ENCODE measurements around the gene PTGIS.
"Not testable (repeated sequence)": the region's sequence is repeated elsewhere in the genome, so short reads cannot be mapped to it uniquely, and the experiment has no call there.

The PTGIS gene

DNA sequence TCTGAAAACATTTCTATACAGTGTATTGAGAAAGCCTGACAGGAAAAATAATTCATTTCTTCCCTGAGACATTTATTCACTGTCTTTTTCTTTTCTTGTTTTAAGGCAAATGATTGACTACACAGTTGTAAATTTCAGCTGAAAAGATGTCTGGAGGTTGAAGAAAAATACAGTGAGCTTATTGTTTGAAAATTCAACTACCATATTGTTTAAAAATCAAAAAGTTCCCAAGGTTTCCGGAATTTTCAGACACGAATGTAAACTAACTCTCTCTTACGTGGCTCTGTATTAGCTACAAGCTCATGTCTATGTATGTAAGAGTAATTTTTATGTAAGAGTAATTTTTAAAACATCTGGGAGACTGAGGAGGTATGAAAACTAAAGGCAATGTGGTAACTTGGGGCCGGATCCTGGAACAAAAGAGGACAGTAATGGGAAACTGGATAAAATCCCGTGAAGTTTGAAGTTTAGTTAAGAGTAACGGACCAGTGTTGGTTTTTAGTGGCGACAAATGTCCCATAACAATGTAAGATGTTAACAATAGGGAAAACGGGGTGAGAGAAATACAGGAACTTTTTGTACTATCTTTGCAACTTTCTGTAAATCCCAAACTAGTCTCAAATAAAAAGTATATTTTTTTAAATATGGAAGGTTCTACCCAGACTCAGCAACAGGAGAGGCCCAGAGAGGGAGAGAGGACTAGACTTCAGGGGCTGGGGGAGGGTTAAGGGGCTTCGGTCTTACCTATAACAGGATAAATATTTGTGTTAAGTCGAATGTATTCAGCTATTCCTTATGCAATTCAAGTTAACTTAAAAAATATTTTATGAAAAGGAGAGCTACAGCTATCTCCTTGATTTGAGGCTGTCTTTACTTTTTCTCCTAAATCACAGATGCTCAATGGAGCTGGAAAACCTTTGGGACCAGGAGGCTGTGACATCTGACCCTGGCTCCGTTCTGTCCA is 1.3 kb downstream of the PTGIS start:
- peaks cover 4% of the 10 kb centered on the region for H3K4me1 ChIP-seq (ENCODE audit: insufficient read depth, low read length)
- peaks cover 17% of the 10 kb centered on the region for H3K27me3 ChIP-seq (ENCODE audit: insufficient read depth, low read length)

DNA sequence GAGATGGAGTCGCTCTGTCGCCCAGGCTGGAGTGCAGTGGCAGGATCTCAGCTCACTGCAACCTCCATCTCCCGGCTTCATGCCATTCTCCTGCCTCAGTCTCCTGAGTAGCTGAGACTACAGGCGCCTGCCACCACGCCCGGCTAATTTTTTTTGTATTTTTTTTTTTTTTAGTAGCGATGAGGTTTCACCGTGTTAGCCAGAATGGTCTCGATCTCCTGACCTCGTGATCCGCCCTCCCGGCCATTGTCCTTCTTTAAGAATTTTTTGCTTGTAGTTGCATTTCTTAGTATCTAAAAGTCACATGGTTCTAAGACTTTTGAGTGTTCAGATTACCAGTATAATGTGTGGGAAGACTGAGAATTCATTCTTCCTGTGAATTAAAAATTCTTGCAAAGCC is 2.9 kb downstream of the PTGIS start:
- not testable (repeated sequence) for H3K36me3 ChIP-seq (ENCODE audit: insufficient read depth, low read length); H3K4me3 ChIP-seq (ENCODE audit: low read length); H3K9me3 ChIP-seq (ENCODE audit: low read length); H3K4me1 ChIP-seq (ENCODE audit: insufficient read depth, low read length); H2AFZ ChIP-seq (ENCODE audit: low read depth, low read length)
- H3K27me3 ChIP-seq (ENCODE audit: insufficient read depth, low read length) = peaks cover 12% of the 10 kb centered on the region

More for the DNA sequence above, 1.3 kb downstream of the PTGIS start:
- Histone ChIP-seq H2AFZ (ENCODE audit: low read depth, low read length) (no peak overlapping the region), H3K4me3 (ENCODE audit: low read length) (no peak overlapping the region), H3K36me3 (ENCODE audit: insufficient read depth, low read length) (no peaks in the 10 kb centered on the region), H3K9me3 (ENCODE audit: low read length) (no peaks in the 10 kb centered on the region)

DNA sequence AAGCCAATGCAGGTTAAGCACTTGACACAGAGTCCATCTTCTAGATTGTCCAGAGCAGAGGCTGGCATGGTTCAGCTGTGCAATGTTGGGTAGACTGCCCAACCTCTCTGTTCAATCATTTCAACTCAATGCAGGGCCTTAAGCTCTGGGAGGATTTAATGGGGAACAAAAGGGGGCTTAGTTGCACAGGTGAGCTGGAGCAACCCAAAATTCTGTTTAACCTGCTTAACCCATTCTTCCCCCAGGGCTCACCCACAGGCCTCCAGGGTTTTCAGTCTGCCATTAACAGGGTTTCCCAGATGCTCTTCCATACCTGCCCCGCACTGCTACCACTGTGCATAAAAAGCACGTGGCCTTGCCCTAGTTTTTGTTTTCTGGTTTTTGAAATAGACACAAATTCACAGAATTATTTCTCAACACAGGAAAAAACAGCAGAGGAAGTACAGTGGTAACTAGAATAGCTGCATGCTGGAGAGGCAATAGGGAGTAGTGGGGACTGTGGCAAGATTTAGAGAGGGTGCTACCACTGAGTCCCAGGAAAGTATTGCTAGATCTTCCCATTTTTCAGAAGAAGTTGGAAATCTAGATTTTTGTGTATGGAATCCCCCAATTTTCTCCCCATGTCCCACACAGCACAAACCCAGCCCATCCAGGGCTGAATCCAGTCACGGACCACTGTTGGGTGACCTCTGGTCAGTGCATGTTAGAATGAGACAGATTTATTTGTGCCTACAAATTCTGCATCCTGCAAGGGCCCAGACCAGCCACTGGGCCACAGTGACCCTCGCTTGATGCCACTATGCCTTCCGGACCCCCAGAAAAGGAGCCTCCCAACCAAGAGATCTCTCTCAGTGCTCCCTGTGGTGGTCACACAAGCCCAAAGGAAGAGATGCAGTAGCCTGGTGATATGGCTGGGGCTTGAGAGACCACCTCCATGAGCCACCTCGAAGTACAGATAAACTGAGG is 4.6 kb downstream of the PTGIS start:
- Histone ChIP-seq H3K4me1 (ENCODE audit: insufficient read depth, low read length) (peaks cover under 1% of the 10 kb centered on the region), H3K9me3 (ENCODE audit: low read length) (no peaks in the 10 kb centered on the region), H2AFZ (ENCODE audit: low read depth, low read length) (no peak overlapping the region), H3K27me3 (ENCODE audit: insufficient read depth, low read length) (peaks cover 4% of the 10 kb centered on the region), H3K4me3 (ENCODE audit: low read length) (no peak overlapping the region), H3K36me3 (ENCODE audit: insufficient read depth, low read length) (no peaks in the 10 kb centered on the region)

DNA sequence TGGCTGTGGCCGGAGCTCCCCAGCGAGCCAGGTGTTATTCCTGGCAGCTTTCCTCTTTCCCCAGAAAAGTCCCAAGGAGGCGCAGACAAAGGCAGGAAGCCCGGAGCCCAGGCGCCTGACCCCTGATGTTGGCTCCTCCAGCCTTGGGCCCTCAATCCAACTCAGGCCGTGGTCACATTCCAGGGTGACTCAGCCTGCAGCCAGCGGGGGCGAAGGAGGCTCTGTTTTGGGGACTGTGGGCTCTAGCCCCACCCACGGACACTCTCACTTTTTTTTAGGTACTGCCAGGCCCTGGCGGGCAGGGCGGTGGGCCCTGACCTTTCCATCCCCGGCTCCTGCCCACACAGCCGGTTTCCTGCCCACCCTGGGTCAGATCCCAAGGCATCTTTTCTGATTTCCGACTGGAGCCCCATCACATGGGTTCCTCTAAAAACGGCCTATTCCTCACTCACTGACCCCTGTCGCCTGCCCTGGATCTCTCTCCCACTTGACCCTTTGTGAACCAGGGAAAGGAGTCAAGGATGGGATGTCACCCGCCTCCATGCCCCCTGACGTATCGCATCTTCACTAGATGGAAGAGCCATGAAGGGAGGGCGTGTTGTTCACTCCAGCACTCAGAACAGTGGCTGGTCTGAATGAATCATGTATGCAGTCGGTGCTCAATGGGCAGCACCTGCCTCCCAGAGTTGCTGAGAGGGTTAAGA is 5.5 kb downstream of the PTGIS start:
- Histone ChIP-seq H3K4me1 (ENCODE audit: insufficient read depth, low read length) (no peaks in the 10 kb centered on the region), H3K9me3 (ENCODE audit: low read length) (no peaks in the 10 kb centered on the region), H3K27me3 (ENCODE audit: insufficient read depth, low read length) (peaks cover 4% of the 10 kb centered on the region), H2AFZ (ENCODE audit: low read depth, low read length) (no peak overlapping the region), H3K36me3 (ENCODE audit: insufficient read depth, low read length) (no peaks in the 10 kb centered on the region), H3K4me3 (ENCODE audit: low read length) (no peak overlapping the region)

DNA sequence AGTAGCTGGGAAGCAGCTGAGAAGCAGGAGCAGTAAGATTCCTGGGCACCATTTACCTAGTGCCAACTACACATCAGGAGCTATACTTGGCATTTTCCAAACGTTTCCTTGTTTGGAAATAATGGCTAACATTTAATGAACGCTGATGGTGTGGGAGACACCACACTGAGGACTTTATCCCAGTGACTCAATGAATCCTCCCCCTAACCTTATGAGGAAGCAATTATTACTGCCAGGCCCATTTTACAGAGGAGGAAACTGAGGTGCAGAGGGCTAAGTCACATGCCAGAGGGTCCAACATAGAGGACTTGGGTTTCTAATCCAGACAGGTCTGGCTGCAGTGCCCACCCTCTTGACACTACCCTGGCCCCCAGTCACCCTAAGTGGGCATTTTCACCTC is 6.1 kb downstream of the PTGIS start:
- H3K4me1 ChIP-seq (ENCODE audit: insufficient read depth, low read length) = no peaks in the 10 kb centered on the region
- no peaks in the 10 kb centered on the region for H3K36me3 ChIP-seq (ENCODE audit: insufficient read depth, low read length)
- no peaks in the 10 kb centered on the region for H3K9me3 ChIP-seq (ENCODE audit: low read length)
- H2AFZ ChIP-seq (ENCODE audit: low read depth, low read length) = no peak overlapping the region
- H3K4me3 ChIP-seq (ENCODE audit: low read length) = no peak overlapping the region
- H3K27me3 ChIP-seq (ENCODE audit: insufficient read depth, low read length) = no peaks in the 10 kb centered on the region

DNA sequence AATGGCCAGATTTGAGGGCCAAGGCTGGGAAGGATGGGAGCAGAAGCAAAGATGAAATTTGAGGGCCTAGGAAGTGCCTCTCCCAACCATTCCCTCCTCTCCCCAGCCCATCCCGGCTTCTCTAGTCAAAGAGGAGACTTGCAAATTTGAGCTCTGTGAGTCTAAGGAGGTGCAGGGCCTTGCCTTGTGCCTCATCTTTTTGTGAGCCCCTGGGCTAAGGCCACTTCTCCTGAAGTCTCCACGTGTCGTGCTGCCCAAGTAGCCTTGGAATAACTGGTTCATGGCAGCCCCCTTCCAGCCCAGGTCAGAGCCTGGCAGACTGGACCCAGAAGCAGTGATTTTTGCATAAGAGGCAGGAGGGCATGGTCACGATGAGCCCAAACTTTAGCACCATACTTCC is 6.7 kb downstream of the PTGIS start:
- H3K4me1 ChIP-seq (ENCODE audit: insufficient read depth, low read length) = no peaks in the 10 kb centered on the region
- H3K27me3 ChIP-seq (ENCODE audit: insufficient read depth, low read length) = no peaks in the 10 kb centered on the region

DNA sequence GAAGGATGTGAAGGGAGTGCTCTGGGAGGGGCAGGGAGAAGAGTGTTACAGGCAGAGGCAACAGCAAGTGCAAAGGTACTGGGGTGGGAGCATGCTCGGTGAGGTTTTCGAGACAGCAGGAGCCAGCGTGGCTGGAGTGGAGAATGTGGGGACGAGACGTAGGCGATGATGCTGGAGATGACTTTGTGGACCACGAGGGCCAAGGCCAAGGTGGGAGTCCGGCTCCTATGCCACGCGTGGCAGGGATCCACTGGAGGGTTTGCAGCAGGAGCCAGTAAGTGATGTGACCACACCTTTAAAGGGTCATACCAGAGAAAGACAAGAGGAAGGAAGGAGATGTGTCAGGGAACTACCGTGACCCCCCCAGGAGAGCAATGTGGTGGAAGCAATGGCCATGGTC is 7.3 kb downstream of the PTGIS start:
- Histone ChIP-seq H3K4me1 (ENCODE audit: insufficient read depth, low read length) (no peaks in the 10 kb centered on the region), H2AFZ (ENCODE audit: low read depth, low read length) (no peak overlapping the region)

More for the DNA sequence above, 6.7 kb downstream of the PTGIS start:
- Histone ChIP-seq H3K4me3 (ENCODE audit: low read length) (no peak overlapping the region), H3K36me3 (ENCODE audit: insufficient read depth, low read length) (no peaks in the 10 kb centered on the region), H2AFZ (ENCODE audit: low read depth, low read length) (no peak overlapping the region), H3K9me3 (ENCODE audit: low read length) (no peaks in the 10 kb centered on the region)

DNA sequence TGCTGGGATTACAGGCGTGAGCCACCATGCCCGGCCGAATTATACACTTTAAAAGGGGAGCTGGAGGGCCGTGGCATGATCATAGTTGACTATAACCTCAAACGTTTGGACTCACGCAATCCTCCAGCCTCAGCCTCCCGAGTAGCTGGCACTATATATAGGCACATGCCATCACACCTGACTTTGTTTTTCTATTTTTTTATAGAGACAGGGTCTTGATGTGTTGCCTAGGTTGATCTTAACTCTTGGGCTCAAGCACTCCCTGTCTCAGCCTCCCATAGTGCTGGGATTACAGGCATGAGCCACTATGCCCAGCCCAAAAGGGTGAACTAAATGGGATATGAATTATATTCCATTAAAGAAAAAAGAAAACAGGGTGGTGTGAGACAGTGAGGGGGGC is 7.8 kb downstream of the PTGIS start:
- Histone ChIP-seq H2AFZ (ENCODE audit: low read depth, low read length) (no peak overlapping the region), H3K27me3 (ENCODE audit: insufficient read depth, low read length) (no peaks in the 10 kb centered on the region), H3K36me3 (ENCODE audit: insufficient read depth, low read length) (no peaks in the 10 kb centered on the region), H3K4me3 (ENCODE audit: low read length) (no peak overlapping the region), H3K4me1 (ENCODE audit: insufficient read depth, low read length) (no peaks in the 10 kb centered on the region), H3K9me3 (ENCODE audit: low read length) (no peaks in the 10 kb centered on the region)

More for the DNA sequence above, 7.3 kb downstream of the PTGIS start:
- Histone ChIP-seq H3K27me3 (ENCODE audit: insufficient read depth, low read length) (no peaks in the 10 kb centered on the region), H3K4me3 (ENCODE audit: low read length) (no peak overlapping the region), H3K36me3 (ENCODE audit: insufficient read depth, low read length) (no peaks in the 10 kb centered on the region), H3K9me3 (ENCODE audit: low read length) (no peaks in the 10 kb centered on the region)

DNA sequence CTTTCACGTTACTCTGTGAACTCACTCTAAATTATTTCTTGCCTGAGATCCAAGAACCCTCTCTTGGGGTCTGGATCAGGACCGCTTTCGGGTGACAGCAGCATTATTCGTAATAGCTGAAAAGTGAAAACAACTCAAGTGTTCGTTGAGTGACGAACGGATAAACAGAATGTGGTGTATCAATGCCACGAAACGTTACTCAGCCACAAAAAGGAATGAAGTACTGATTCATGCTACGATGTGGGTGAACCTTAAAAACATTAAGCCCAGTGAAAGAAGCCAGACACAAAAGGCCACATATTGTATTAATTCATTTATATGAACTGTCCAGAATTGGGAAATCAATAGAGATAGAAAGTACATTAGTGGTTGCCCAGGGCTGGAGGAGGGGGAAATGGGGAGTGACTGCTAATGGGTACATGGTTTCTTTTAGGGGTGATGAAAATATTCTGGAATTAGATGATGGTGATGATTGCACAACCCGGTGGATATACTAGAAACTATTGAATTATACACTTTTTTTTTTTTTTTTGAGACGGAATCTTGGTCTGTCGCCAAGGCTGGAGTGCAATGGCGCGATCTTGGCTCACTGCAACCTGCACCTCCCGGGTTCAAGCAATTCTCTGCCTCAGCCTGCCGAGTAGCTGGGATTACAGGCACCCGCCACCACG is 8.4 kb downstream of the PTGIS start:
- Histone ChIP-seq H3K9me3 (ENCODE audit: low read length) (no peaks in the 10 kb centered on the region), H3K36me3 (ENCODE audit: insufficient read depth, low read length) (no peaks in the 10 kb centered on the region), H3K4me3 (ENCODE audit: low read length) (no peak overlapping the region), H2AFZ (ENCODE audit: low read depth, low read length) (no peak overlapping the region), H3K4me1 (ENCODE audit: insufficient read depth, low read length) (no peaks in the 10 kb centered on the region), H3K27me3 (ENCODE audit: insufficient read depth, low read length) (no peaks in the 10 kb centered on the region)

DNA sequence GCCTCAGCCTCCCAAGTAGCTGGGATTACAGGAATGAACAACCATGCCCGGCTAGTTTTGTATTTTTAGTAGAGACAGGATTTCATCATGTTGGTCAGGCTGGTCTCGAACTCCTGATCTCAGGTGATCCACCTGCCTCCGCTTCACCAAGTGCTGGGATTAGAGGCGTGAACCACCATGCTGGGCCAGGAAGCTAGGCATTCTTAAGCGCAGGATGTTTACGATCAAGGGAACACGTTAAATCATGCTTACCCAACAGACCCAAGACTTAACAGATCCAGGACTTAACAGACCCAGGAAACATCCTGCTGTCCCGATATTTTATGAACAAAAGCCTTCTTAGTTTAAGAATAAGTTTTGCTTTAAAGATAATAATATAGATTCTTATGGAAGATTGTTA is 9.1 kb downstream of the PTGIS start:
- H3K4me1 ChIP-seq (ENCODE audit: insufficient read depth, low read length) = no peaks in the 10 kb centered on the region
- H3K36me3 ChIP-seq (ENCODE audit: insufficient read depth, low read length) = no peaks in the 10 kb centered on the region
- no peaks in the 10 kb centered on the region for H3K9me3 ChIP-seq (ENCODE audit: low read length)
- no peak overlapping the region for H2AFZ ChIP-seq (ENCODE audit: low read depth, low read length)
- no peak overlapping the region for H3K4me3 ChIP-seq (ENCODE audit: low read length)
- no peaks in the 10 kb centered on the region for H3K27me3 ChIP-seq (ENCODE audit: insufficient read depth, low read length)

DNA sequence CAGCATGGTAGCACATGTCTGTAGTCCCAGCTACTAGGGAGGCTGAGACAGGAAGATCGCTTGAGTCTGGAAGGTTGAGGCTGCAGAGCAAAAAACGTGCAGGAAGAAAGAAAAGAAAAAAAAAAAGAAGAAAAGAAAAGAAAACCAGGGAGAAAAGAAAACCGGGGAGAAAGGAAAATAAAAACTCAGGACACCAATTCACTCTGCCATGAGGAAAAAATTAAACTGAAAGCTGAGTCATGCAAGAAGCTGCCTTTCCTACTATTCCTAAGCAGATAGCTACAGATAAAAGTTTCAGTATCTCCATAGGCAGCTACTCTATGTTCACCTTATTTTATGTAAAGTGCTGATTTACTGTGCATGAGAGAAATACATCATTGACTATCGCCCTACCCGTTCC is 10.5 kb downstream of the PTGIS start:
- H3K4me3 ChIP-seq (ENCODE audit: low read length) = no peak overlapping the region
- no peaks in the 10 kb centered on the region for H3K4me1 ChIP-seq (ENCODE audit: insufficient read depth, low read length)
- no peak overlapping the region for H2AFZ ChIP-seq (ENCODE audit: low read depth, low read length)

DNA sequence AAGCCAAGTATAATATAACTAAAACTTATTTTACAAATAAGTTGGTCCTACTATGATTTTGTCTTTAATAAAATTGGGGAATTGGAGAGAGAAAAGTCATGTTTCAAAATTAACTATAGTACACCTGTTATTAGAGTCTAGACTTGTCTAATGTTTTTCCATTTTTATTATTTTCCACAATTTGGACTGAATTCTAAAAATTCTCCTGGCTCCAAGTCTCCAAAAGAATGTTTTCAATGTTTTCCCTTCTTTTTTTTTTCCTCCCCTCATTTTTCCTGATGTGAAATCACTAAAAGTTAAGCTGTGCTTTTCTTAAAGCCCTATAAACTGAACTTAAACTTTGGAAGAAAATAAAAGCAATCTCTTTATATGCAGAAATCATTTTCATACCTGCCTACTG is 11.3 kb downstream of the PTGIS start:
- Histone ChIP-seq H3K4me1 (ENCODE audit: insufficient read depth, low read length) (no peaks in the 10 kb centered on the region), H2AFZ (ENCODE audit: low read depth, low read length) (no peak overlapping the region), H3K4me3 (ENCODE audit: low read length) (no peak overlapping the region), H3K27me3 (ENCODE audit: insufficient read depth, low read length) (peaks cover under 1% of the 10 kb centered on the region), H3K9me3 (ENCODE audit: low read length) (no peaks in the 10 kb centered on the region), H3K36me3 (ENCODE audit: insufficient read depth, low read length) (no peaks in the 10 kb centered on the region)

More for the DNA sequence above, 10.5 kb downstream of the PTGIS start:
- Histone ChIP-seq H3K9me3 (ENCODE audit: low read length) (no peaks in the 10 kb centered on the region), H3K27me3 (ENCODE audit: insufficient read depth, low read length) (no peaks in the 10 kb centered on the region), H3K36me3 (ENCODE audit: insufficient read depth, low read length) (no peaks in the 10 kb centered on the region)

All from neuron (in vitro differentiated cells).